Measurements from ENCODE around the gene FLYWCH1. TPM values are rescaled to one million over a fixed set of nuclear protein-coding genes. Genes with fewer than 3 reads are reported as not detected.

Gene FLYWCH1
- total RNA-seq, 1 donor from 2014 or later: 34.5 TPM

DNA sequence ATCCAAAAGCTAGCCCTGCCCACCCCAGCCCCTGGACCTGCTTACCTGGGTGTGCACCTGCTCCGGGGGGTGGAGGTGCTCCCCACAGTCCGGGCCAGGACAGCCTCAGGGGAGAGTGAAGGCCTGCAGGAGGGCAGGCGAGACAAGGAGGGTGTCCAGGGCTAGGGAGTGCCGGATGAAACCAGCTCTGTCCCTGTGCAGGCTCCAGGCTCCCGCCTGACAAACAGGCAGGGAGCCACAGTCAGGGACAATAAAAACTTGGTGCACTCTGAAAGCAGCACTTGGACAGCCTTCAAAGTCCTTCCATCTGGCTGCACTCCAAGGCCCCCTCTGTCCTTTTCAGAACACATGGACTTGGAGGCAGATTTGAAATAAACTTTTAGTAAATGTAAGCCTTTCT, 61.4 kb downstream of the FLYWCH1 start:
- ATAC-seq (no peak), DNase-seq (ENCODE audit: missing footprints) (no peak)
- intact Hi-C loops (cut with DNase I): no loop called here

GRCh38 chr16:2973605-2974318, 62.0 kb downstream of the FLYWCH1 start:
- intact Hi-C loops (cut with DNase I): no loop called here
- DNase-seq (ENCODE audit: missing footprints) (no peak), ATAC-seq (no peak)

- no peak for ATAC-seq
- no peak for DNase-seq (ENCODE audit: missing footprints)
- intact Hi-C loops (cut with DNase I): no loop called here
Observed at GRCh38 chr16:2974319-2975056, 62.8 kb downstream of the FLYWCH1 start.

GRCh38 chr16:2975161-2975795, 63.5 kb downstream of the FLYWCH1 start:
- DNase-seq (ENCODE audit: missing footprints) (no peak), ATAC-seq (no peak)
- intact Hi-C loops (cut with DNase I): no loop called here

GRCh38 chr16:2976201-2976600, 64.5 kb downstream of the FLYWCH1 start:
- no peak for DNase-seq (ENCODE audit: missing footprints)
- intact Hi-C loops (cut with DNase I): no loop called here
- ATAC-seq: no peak

- ATAC-seq (no peak), DNase-seq (ENCODE audit: missing footprints) (no peak)
- intact Hi-C loops (cut with DNase I): no loop called here
Observed at GRCh38 chr16:2976673-2977072, 64.9 kb downstream of the FLYWCH1 start.

DNA sequence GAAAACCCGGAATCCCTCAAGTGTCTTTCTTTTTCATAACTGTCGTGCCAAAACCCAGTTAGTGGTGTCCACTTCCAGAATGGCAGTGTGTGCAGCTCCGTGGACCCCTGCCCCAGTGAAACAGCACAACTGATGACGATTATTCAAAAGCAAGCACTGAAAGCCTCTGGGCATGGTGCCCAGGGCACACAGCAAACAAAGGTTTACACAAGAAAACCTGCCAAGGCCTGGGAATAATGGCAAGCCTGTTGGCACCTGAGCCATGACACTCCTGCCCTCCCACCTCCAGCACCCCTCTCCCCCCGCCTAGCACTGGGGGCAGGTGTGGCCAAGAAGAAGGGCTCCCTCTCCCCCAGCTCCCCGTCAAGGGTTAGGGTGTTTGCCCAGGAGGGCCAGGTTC, 65.7 kb downstream of the FLYWCH1 start:
- ATAC-seq (no peak), DNase-seq (ENCODE audit: missing footprints) (no peak)
- intact Hi-C loops (cut with DNase I): no loop called here

DNA sequence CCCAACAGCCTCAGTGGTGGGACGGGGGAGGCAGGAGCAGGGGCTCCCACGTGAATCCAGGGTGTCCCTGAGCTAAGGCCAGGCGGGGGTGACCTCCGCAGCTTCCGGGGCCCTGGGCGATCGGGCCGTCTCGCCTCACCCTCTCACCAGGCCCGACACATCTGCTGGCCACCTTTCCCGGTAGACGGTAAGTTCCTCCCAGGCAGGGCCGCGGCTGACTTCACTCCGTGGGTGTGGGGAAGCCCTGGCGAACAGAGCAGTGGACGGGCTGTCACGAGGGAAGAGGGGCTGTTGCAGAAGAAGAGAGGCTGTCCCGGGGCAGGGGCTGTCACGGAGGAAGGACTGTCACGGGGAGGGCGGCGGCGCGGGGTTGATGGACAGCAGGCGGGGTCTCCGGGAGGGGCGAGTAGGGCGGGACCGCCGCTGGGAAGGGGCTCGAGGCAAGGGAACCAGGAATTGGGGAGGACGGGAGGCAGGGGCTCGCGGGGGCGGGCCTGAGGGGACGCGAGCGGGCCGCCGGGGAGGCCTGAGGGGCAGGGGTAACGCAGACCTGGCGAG, 68.0 kb downstream of the FLYWCH1 start:
- no peak for DNase-seq (ENCODE audit: missing footprints)
- no peak for ATAC-seq
- intact Hi-C loops (cut with DNase I): no loop called here

DNA sequence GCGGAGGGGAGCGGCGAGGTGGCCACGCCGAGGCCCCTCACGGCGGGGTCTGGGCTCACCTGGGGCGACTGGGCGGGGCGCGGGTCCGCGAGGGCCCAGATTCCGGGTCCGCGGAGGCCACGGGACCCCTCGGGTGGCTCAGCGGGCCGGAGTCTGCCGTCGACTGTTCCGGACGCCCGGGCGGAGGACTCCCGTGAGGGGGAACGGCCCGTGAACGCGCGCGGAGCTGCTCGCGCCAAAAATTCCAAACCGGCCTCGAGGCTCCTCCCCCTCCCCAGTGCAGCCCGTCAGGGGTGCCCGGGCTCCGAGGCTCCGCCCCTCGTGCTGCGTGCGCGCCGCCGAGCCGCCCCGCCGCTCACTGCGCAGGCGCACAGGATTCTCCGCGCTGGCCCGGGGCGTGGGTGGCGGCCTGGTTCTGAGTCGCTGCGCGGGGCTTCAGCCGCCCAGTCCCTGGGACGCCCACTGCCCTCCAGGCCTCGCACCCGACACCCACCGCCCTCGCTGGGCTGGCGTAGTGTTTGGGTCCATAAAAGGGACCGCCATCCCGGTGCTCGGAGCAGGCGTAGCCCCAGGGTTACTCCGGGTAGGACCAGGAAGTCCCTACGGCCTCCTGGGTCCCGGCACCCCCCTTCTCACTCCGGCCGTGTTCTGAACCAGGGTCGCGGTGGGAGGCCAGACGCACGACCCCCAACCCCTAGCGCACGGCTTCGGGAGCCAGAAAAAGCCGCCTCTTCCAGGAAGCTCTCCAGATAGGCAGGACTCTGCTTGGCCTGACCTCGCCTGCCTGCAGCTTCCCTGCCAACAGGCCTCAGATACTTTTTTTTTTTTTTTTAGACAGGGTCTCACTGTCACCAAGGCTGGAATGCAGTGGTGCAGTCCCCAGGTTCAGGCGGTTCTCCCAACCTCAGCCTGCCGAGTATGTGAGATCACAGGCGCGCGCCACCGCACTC, 68.8 kb downstream of the FLYWCH1 start, which contains the start of gene PKMYT1:
Gene PKMYT1 (minus strand): TSS at position 220 of the 950 bp plus-strand sequence. CDS start 789 bp downstream, outside the sequence.
- intact Hi-C loops (cut with DNase I): no loop called here

DNA sequence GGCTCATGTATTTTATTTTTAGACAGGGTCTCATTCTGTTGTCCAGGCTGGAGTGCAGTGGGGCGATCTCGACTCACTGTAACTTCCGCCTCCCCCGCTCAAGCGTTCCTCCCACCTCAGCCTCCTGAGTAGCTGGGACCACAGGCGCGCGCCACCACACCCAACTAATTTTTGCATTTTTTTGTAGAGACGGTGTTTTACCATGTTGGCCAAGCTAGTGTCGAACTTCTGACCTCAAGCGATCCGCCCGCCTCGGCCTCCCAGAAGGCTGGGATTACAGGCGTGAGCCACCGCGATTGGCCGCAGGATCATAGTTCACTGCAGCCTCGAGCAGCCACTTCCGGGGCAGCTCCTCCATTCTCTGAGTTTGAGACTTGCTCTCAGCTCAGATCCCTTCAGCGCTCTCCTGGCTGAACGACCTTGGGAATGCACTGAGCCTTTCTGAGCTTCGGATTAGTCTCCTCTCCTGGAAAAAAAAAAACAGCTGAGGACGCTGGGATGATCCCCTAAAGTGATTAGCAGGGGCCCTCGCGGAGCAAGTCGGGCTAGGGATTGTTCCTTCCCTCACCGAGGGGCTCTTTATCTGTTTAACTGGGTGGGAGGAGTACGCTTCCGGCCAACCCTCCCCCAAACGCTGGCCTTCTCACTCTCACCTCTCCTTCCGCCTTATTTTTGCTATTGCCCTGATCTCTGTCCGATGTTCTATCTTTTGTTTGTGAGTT, 69.6 kb downstream of the FLYWCH1 start:
- intact Hi-C loops (cut with DNase I): no loop called here
- ATAC-seq (no peak), DNase-seq (ENCODE audit: missing footprints) (no peak)

More for the DNA sequence above, 68.8 kb downstream of the FLYWCH1 start, which contains the start of gene PKMYT1:
- peak; percentile 95 for DNase-seq (ENCODE audit: missing footprints)
- peak; percentile 96 for ATAC-seq

DNA sequence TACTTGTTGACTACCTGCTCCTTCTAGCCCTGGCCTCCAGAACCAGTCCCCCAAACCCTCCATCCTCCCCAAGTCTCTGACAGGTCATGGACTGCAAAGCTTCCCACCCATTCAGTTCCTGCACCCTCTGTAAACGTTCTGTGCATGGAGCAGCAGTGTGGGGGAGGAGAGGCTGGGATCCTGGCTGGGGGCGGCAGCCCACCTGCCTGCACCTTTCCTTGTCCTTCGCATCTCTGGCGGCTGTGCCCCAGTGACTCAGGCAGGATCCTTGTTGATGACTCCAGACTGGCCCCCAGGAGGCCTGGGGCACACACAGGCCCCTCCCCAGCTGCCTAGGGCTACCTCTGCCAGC, 70.1 kb downstream of the FLYWCH1 start:
- ATAC-seq (no peak), DNase-seq (ENCODE audit: missing footprints) (no peak)
- intact Hi-C loops (cut with DNase I): no loop called here

- intact Hi-C loops (cut with DNase I): no loop called here
- no peak for DNase-seq (ENCODE audit: missing footprints)
- ATAC-seq: no peak
Observed at GRCh38 chr16:2982402-2982801, 70.7 kb downstream of the FLYWCH1 start.

DNA sequence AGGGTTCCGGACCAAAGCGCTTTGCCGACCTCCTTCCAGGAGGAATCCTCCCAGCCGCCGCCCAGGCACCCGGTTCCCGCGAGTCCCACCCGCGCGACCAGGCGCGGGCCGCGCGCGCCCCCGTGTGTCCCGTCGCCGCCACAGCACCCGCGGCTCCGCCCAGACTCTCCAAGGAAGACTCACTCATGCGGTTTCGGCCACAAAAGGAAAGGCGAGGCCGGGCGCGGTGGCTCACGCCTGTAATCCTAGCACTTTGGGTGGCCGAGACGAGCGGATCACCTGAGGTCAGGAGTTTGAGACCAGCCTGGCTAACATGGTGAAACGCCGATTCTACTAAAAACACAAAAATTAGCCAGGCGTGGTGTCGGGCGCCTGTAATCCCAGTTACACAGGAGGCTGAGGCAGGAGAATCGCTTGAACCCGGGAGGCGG, 72.0 kb downstream of the FLYWCH1 start:
- intact Hi-C loops (cut with DNase I): no loop called here
- peak; percentile 58 for ATAC-seq
- peak; percentile 93 for DNase-seq (ENCODE audit: missing footprints)

DNA sequence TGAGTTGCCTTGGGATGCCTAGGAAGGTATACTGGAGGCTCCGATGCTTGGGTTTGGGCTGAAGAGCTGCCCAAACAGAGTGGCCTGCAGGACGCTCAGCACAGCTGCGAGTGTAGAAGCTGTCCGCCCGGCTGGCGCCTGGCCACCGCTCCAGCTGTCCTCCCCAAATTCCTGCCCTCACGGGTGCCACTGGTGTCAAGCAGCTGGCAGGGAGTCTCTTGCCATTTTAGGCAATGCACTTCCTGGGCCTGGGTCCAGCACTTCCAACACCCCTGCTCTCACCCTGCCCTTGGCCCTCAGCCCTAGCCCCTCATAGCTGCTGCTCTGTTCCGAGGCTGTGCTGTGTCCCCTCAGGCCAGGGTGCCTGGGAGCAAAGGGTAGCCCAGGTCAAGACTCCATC, 73.7 kb downstream of the FLYWCH1 start:
- DNase-seq (ENCODE audit: missing footprints): no peak
- intact Hi-C loops (cut with DNase I): no loop called here
- ATAC-seq: peak; percentile 44

DNA sequence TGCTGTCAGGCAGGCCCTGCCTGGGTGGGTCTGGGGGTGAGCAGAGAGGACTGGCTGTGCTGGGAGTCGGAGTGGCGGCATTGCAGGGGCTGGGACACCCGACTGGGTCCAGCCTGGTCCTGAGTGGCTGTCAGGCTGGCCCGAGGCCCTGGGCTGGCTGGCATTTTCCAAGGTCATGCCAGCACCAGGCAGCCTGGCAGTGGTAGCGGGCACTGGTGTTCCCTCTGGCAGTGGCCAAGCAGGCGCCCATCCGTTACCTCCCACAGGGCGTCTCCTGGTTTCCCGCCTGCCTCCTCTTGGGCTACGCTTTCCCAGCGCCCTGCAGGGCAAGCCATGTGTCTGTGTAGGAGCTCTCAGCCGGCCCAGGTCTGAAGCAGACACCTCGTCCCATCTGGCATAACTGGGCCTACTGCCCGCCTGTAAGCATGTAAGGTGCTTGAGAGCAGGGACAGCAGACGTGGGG, 74.2 kb downstream of the FLYWCH1 start:
- intact Hi-C loops (cut with DNase I): no loop called here
- no peak for DNase-seq (ENCODE audit: missing footprints)
- peak; percentile 71 for ATAC-seq

- intact Hi-C loops (cut with DNase I): no loop called here
- DNase-seq (ENCODE audit: missing footprints) (no peak), ATAC-seq (no peak)
Observed at GRCh38 chr16:2986623-2987188, 75.0 kb downstream of the FLYWCH1 start.

DNA sequence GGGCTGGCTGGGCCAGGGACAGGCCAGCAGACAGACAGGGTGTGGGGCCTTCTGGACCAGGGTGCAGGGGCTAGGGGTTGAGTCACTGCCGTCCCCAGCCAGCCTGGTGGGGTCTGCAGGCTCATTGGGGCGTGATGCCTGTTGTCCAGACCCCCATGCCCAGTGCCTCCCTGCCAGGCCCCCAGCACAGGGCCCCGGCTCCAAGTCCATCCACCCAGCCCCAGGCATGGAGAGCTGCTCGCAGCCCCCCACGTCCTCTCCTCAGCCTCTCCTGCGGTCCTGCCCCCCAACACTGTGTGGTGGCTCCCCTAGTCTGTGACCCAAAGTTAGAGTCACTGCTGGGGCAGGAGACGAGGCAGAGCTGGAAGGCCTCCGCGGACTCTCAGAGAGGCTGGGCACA, 75.6 kb downstream of the FLYWCH1 start:
- intact Hi-C loops (cut with DNase I): no loop called here
- DNase-seq (ENCODE audit: missing footprints) (no peak), ATAC-seq (no peak)

Measured in Right ventricle myocardium inferior (tissue), 1 donor.